Tibial artery (tissue), 4 donors: ENCODE measurements around the gene COG1.

ENCODE experiments used
- DNase-seq, 2 donors: peaks; one replicate each; pipeline ENCODE4 v3.0.0-alpha.2; 2019
- H3K27ac ChIP-seq, 2 donors: fragments of 200-600 bp; sonication (generic) in 1 of 2; 1 replicate in 1 of 2; 2 replicates in 1 of 2; pipeline ENCODE4 v1.5.1; 2018 to 2019; ENCODE audit warnings: mild to moderate bottlenecking in 1 of 2
- H3K27me3 ChIP-seq, 2 donors: fragments of 200-600 bp; sonication (generic) in 1 of 2; one replicate each; pipeline versions ENCODE4 v1.5.1 to v1.6.0; 2016 to 2019
- H3K36me3 ChIP-seq, 3 donors: fragments of 200-600 bp; sonication (generic) in 2 of 3; one replicate each; pipeline ENCODE4 v1.5.1; 2016 to 2019; ENCODE audit warnings: mild to moderate bottlenecking in 2 of 3
- H3K4me1 ChIP-seq, 4 donors: fragments of 200-600 bp; sonication (generic) in 2 of 4; 1 replicate in 3 of 4; 2 replicates in 1 of 4; pipeline ENCODE4 v1.5.1; 2016 to 2019
- H3K4me3 ChIP-seq, 2 donors: fragments of 200-600 bp; sonication (generic) in 1 of 2; 1 replicate in 1 of 2; 2 replicates in 1 of 2; pipeline ENCODE4 v1.5.1; 2018 to 2019; ENCODE audit warnings: mild to moderate bottlenecking in 2 of 2
- H3K9me3 ChIP-seq, 3 donors: fragments of 200-600 bp; sonication (generic) in 1 of 3; one replicate each; pipeline ENCODE4 v1.5.1; 2016 to 2019
- CTCF ChIP-seq, 2 experiments: fragments of 200-600 bp in 1 of 2; fragments of 450-650 bp in 1 of 2; IDR thresholded peaks; one replicate each; pipeline ENCODE4 v1.5.1; 2017 to 2019; ENCODE audit warnings: antibody characterized with exemption in 2 of 2, mild to moderate bottlenecking in 1 of 2, moderate library complexity in 1 of 2
- intact Hi-C: fragments of 100-400 bp; cut with DNase I; formaldehyde crosslinking; loops from one replicate; pipeline ENCODE4 v1.15.0; 2023; ENCODE audit warnings: low total_unique reads

The COG1 gene

DNA sequence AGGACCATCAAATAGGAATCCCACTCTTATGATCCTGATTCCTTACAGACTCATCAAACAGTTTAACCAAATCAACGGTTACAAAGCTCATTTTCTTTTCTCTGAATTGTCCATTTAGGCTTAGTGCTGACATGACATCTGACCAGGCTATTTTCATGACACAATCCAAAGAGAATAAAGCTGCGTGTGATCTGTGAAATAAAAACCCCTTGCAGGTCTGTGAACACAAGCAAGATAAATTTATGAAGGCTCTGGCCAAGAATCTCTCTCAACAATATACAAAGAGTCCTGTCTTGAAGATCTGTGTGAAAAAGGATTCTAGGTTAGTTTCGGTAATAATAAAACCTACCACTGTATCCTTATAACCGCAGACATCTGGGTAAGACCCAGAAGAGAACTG, 22.0 kb downstream of the COG1 start:
- intact Hi-C loops = no loop called here

DNA sequence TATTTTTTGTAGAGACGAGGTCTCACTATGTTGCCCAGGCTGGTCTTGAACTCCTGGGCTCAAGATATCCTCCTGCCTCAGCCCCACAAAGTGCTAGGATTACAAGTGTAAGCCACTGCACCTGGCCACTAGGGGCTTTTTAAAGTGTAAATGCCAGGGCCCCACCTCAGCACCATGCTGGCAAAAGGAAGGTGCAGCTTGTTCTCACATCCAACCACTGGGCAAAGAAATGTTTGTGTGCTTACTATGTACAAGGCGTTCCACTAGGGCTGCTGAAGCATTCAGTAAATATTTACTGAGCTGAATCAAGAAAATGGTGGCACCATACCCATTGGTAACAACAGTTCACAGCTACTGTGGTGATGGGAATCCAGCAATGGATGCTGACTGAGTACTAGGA, 22.6 kb downstream of the COG1 start:
- Histone ChIP-seq H3K27ac (no peak overlapping the region), H3K27me3 (no peaks in the 10 kb centered on the region), H3K4me1 (no peaks in the 10 kb centered on the region), H3K9me3 (no peaks in the 10 kb centered on the region), H3K4me3 (no peak overlapping the region), H3K36me3 (peaks cover 0 to 35% (median 9%) of the 10 kb centered on the region in 3 donors)
- no peak for DNase-seq
- TF ChIP-seq CTCF (IDR thresholded peaks at IDR 0.05) = no peak
- intact Hi-C loops = no loop called here

More for the DNA sequence above, 22.0 kb downstream of the COG1 start:
- Histone ChIP-seq H3K9me3 (no peaks in the 10 kb centered on the region), H3K36me3 (peaks cover under 1 to 36% (median 11%) of the 10 kb centered on the region in 3 donors), H3K27ac (no peak overlapping the region), H3K4me1 (no peaks in the 10 kb centered on the region), H3K27me3 (no peaks in the 10 kb centered on the region), H3K4me3 (no peak overlapping the region)
- TF ChIP-seq CTCF (IDR thresholded peaks at IDR 0.05) = no peak
- no peak for DNase-seq

GRCh38 chr17:73223626-73224230, 30.9 kb downstream of the COG1 start:
- DNase-seq = no peak
- Histone ChIP-seq H3K27ac (no peak overlapping the region), H3K4me3 (no peak overlapping the region), H3K4me1 (peaks cover 0 to 36% (median 6%) of the 10 kb centered on the region in 4 donors), H3K27me3 (no peaks in the 10 kb centered on the region), H3K9me3 (no peaks in the 10 kb centered on the region), H3K36me3 (no peaks in the 10 kb centered on the region)
- no peak for TF ChIP-seq CTCF (IDR thresholded peaks at IDR 0.05)
- intact Hi-C loops = no loop called here

DNA sequence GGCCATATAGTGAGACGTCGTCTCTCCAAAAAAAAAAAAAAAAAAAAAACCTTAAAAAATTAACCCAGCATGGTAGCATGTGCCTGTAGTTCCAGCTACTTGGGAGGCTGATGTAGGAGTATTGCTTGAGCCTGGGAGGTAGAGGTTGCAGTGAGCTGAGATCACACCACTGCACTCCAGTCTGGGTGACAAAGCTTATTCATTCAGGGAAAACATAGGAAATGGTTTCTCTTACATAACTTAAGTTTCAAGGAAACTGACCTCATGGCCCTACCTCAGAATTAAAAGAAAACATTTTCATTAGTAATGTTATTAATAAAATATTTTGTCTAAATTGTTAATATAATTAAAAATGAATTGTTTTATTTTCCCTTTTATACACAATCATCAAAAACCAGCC, 31.4 kb downstream of the COG1 start:
- no peaks in the 10 kb centered on the region for H3K36me3 ChIP-seq
- no peak overlapping the region for H3K27ac ChIP-seq
- no peak for DNase-seq
- no peaks in the 10 kb centered on the region for H3K27me3 ChIP-seq
- H3K9me3 ChIP-seq = no peaks in the 10 kb centered on the region
- intact Hi-C loops = no loop called here
- no peak overlapping the region for H3K4me3 ChIP-seq
- H3K4me1 ChIP-seq = peaks cover 0 to 41% (median 11%) of the 10 kb centered on the region in 4 donors
- no peak for TF ChIP-seq CTCF (IDR thresholded peaks at IDR 0.05)

GRCh38 chr17:73224663-73225305, 31.9 kb downstream of the COG1 start:
- no peak overlapping the region for H3K4me3 ChIP-seq
- no peak for TF ChIP-seq CTCF (IDR thresholded peaks at IDR 0.05)
- DNase-seq = no peak
- no peaks in the 10 kb centered on the region for H3K9me3 ChIP-seq
- H3K27ac ChIP-seq = no peak overlapping the region
- intact Hi-C loops = no loop called here
- peaks cover 0 to 44% (median 14%) of the 10 kb centered on the region in 4 donors for H3K4me1 ChIP-seq
- no peaks in the 10 kb centered on the region for H3K36me3 ChIP-seq
- H3K27me3 ChIP-seq = no peaks in the 10 kb centered on the region
